ENCODE data around the gene BNC2.

- TF ChIP-seq POLR2A (IDR thresholded peaks at IDR 0.05) (no peak), CTCF (IDR thresholded peaks at IDR 0.05) (no peak)
Measured at GRCh38 chr9:16543225-16543624, 327.2 kb downstream of the BNC2 start.
